Activated T-cell treated with anti-CD3 and anti-CD28 coated beads for 1 hour (primary cell): ENCODE results near the gene WIPF1.

Experiments used
- DNase-seq: peaks from one replicate; pipeline ENCODE4 v3.0.0-alpha.2; 2020; ENCODE audit warnings: low read depth

The WIPF1 gene

DNA sequence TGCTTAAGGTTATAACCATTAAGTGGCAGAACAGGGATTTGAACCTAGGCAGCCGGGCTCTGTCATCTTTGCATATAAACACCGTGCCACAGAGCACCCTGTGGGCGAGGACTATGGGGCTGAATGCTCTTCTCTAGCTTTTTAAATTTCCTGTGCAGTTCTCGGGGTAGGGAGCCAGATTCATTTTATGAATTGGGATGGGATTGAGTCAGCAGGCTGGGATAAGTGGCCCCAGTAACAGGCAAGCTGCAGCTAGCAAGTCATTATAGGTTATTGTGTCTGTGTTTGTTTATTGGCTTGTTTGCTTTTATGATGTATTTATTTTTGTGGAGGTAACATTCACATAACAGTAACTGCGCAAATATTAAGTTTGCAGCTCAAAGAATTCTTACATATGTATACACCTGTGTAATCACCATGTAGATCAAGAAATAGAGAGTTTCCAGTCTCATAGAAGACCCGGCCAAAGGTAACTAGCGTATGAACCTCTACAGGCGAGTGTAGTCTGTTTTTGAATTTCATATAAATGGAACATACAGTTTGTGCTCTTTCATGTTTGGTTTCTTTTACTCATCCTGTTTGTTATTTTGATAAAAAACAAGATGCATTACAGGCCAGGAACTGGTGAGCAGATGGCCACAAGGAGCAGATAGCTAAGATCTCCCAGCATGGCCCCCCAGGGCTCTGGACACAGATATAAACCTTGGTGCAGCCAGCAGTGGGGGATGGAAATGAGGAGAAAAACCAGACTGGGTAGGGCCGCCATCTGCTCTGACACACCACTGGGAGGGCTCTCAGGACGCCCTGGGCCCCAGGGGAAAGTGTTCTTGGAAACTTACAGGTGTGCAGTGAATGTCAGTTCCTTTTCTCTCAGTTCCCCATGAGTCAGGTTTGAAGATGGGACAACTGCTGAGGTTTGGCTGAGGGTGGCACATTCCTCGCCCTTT is 61.6 kb downstream of the WIPF1 start:
- DNase-seq = no peak

DNA sequence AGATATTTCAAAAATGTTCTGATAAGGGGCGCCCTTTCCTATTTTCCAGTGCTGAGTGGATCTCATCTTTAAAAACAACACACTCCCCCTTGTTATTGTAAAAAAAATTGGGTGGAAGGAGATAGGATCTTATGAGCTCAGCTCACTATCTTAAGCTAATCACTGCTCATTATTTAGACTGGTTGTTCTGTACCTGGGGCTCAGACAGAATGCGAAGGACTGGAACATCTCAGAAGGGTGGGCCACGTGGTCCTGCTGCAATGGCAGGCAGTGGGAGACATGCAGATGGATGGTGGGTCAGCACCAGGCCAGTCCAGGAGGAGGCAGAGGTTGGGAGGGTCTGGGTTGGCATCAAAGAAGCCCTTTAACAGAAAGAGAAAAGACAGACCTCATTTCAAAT is 62.5 kb downstream of the WIPF1 start:
- no peak for DNase-seq

DNA sequence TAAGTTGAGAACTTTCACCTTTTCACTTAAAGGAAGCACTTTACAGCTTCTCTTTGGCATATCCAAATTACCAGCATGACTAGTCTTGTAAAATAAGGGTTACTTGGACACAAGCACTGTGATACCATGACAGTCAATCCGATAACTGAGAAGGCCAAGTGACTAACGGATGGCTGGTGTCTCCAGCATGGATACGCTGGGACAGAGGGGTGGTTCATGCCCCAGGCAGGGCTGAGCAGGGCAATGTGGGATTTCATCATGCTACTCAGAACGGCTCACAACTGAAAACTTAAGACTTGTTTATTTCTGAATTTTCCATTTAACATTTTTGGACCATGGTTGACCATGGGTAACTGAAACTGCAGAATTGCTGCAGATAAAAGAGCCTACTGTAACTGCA is 67.7 kb downstream of the WIPF1 start:
- no peak for DNase-seq

DNA sequence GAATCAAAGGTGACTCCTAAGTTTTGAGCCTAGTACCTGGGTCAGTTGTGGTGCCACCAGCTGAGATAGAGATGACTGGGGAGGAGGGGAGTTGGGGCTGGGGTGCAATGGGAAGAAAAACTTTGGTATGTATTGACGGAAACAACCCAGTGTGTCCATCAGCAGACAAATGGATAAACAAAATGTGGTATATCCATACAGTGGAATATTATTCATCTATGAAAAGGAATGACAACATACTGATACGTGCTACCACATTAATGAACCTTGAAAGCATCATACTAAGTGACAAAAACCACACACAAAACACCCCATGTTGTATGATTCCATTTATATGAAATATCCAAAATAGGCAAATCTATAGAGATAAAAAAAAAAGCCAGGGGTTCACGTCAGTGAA is 69.6 kb downstream of the WIPF1 start:
- no peak for DNase-seq

DNA sequence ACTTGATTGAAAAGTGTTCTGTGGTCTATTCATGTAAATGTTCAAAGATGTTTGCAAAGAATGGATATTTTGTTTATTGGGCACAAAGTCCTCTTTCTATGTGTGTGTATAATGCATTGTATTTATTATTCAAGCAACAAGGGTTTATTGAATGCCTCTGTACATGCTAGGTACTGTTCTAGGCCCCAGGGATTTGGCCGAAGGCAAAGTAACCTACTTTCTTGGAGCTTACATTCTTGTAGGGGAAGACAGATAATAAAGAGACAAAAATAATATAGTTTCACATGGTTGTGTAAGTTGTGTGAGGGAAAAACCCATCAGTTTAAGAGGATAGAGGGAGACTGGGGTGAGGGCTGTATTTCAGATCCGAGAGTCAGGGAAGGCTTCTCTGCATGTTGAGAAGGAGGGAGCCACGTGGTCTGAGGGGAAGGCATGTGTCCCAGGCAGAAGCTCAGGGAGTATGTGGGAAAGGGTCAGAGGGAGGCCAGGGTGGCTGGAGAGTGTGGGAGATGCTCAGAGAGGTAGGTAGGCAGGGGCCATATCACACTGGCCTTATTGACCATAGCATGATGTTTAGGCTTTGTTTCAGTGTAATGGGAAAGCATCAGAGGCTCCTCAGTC is 70.4 kb downstream of the WIPF1 start:
- DNase-seq = no peak

DNA sequence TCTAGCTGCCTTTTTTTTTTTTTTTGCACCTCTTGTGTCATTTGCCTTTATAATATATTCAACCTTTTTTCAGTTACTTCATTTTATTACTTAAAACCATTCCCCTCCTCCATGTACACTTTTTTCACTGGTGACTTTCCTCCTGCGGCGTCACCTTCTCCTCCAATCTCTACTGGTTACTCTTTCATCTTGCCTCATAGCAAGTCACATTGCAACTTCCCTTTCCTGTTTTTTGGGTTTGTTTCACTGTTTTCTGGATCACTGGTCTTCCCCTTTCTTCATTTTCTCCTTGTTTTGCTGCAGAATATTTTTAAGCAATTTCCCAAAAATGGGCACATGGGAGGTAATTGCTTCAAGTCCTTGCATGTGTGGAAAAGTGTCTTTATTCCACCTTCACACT is 73.1 kb downstream of the WIPF1 start:
- no peak for DNase-seq

DNA sequence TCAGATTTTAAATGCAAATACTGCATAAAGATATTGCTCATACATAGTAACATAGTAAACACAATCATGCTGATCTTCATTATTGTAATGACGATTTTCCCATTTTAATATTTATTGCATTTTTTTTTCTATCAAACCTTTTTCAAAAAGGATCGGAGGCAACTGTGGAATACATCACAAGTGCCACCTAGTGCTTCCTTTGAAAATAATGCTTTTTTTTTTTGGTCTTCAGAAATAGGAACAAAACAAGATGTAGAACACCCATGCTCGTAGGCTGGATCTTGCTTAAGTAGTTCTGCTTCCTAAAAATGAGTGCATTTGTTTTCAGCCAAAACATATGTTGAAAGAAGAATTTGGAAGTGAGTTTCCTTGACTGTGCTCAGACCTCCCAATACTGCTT is 75.1 kb downstream of the WIPF1 start:
- DNase-seq = no peak

DNA sequence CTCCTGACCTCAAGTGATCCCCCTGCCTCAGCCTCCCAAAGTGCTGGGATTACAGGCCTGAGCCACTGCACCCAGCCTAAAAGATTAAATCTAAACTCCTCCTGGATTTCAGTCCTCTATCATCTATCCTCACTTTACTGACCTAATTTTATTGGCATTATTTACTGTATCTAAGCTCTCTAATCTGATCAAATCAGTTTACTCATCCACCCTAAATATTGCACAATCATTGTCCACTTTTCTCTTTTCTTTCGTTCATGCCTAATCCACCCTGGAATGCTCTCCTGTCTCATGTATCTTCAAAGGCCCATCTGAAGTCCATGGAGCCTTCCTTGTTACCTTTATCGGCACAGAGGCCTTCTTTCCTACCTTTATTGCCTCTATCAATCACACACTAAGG is 79.2 kb downstream of the WIPF1 start:
- DNase-seq = no peak

DNA sequence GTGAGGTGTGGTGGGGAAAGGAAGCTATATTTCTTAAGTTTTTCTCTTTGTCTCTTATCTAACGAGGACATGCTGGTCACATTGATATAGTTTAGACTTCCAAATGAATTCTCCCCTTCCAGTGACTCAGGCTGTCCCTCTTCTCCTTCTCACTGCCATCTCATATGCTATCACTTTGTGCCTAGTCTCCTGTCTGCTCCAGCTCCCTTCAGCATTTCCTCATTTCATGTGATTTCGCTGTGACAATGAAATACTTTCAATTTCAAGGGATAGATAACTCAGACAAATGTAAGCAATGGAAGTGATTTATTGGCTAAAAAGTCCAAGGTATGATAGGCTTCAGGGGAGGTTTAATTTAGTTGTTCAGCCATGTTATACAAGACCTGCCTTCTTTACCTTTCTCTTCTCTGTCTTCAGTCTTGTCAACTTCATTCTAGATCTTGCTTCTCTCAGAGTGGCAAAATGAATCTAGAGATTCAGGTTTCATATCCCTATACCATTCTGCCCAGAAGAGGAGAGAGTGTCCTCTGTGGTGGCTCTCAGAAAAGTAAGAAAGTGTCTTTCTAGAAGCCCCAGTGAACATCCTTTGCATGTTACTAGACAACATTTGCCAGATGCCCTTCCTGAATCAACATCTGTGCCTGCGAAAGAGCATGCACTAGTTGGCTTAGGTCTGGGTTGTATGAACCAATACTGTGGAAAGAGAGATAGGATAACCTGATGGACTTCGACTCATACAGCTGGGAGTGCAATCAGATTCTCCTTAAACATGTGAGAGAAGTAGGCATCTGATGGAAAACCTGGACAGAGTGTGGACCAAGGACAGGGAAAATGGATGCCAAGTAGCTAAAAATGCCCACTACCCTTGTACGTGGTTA is 80.9 kb downstream of the WIPF1 start:
- no peak for DNase-seq

DNA sequence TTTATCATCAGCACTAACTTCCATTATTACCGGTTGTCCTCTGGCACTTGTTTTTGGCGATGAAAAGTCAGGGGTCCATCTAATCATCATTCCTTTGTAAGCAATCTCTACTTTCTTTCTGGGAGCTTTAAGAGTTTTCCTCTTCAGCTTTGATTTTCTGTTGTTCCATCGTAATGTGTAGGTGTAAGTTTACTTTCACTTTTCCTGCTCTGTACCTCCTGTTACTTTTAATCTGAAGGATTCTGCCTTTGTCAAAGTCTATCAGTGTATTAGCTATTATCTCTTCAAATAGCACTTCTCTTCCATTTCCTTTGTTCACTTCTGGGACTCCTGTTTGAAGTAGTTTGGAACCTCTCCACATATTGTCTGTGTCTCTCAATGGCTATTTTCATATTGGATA is 85.3 kb downstream of the WIPF1 start:
- no peak for DNase-seq

DNA sequence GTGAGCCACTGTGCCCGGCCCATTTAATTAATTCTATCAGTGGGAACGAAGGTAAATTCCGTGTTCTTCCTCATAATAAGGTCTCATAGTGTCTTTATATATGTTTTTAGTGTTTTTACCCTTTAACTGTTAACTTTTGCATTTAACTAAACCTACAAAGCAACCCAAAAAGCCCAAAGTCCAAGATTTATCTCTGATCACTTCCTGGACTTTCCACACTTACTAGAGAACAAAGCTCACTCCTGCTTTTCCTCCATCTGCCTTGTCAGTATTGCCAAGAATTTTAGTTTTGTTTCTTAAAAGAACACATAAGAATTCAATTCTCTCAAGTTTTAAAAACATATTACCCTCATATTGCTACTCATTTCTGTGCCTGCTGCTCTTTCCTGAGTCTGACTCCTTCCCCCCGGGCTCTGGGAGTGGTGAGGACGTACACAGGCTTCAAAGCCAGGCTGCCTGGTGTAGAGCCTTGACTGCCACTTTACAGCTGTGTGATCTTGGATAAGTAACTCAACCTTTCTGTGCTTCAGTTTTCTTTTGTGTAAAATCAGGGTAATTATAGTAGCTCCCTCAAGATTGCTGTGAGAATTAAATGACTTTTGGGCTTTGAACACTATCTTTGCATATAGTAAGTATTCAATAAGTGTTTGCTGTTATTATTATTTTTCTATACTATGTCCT is 85.9 kb downstream of the WIPF1 start:
- DNase-seq = no peak

DNA sequence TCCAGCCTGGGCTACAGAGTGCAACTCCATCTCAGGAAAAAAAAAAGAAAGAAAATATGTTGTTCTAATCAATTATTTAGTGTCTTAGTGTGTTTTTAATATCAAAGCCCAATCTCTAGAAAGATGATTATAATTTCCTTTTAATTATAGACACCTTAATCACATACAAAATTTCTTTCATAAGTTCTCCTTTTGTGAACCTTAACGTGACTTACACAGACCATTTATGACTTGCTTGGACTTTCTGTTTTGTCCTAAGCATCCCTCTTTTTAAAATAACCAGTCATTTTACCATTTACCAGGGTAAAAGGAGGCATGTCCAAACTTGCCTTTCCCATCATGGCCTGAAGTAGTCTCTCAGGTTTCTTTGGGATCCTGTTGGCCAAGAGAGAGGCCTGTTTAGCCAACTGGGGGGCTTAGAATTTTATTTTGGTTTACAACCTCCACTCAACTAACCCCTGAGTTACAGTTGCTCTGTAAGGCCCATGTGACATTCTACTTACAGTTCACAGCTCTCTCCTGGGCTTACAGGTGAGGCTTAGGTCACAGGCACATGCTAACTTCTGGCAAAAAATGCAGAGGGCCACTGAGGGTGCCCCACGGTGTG is 86.9 kb downstream of the WIPF1 start:
- no peak for DNase-seq
